ENCODE data around the gene CHRDL2.
"Not testable (repeated sequence)": the region's sequence is repeated elsewhere in the genome, so short reads cannot be mapped to it uniquely, and the experiment has no call there.

CHRDL2 gene

DNA sequence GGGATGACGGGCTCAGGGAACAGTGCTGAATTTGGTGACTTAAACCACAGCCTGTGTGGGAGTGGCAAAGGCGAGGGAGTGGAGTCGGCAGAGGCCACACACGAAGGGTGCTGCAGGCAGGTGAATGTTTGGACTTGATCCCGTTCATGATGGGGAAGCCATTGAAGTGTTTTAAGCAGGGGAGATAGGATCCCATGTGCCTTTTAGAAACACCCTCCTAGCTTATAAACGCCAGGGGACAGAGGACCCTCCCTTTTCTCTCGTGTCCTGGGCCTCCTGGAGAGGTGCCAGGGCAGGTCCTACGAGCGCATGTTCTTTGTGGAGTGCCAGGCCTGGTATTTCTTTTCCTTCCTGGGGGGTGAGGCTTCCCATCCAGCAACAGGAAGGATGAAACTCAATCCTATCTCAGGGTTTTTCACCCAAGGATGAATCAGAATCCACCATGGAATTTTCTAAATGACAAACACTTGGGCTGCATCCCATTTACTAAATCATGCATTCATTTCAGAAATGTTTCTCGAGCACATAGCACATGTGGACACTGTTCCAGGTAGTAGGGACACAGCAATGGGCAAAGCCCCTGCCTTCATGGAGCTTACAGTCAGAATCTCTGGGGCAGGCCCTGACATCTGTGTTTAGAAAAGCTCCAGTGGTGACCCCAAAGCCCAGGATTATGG, 59.6 kb downstream of the CHRDL2 start:
- TF ChIP-seq, protein P1, sequence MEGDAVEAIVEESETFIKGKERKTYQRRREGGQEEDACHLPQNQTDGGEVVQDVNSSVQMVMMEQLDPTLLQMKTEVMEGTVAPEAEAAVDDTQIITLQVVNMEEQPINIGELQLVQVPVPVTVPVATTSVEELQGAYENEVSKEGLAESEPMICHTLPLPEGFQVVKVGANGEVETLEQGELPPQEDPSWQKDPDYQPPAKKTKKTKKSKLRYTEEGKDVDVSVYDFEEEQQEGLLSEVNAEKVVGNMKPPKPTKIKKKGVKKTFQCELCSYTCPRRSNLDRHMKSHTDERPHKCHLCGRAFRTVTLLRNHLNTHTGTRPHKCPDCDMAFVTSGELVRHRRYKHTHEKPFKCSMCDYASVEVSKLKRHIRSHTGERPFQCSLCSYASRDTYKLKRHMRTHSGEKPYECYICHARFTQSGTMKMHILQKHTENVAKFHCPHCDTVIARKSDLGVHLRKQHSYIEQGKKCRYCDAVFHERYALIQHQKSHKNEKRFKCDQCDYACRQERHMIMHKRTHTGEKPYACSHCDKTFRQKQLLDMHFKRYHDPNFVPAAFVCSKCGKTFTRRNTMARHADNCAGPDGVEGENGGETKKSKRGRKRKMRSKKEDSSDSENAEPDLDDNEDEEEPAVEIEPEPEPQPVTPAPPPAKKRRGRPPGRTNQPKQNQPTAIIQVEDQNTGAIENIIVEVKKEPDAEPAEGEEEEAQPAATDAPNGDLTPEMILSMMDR (conservative IDR thresholded peaks at IDR 0.05; ENCODE audit: low read depth, low read length), result no peak
- H3K4me3 ChIP-seq (ENCODE audit: low read length), result no peak overlapping the region
- DNase-seq (ENCODE audit: low read depth), result no peak

DNA sequence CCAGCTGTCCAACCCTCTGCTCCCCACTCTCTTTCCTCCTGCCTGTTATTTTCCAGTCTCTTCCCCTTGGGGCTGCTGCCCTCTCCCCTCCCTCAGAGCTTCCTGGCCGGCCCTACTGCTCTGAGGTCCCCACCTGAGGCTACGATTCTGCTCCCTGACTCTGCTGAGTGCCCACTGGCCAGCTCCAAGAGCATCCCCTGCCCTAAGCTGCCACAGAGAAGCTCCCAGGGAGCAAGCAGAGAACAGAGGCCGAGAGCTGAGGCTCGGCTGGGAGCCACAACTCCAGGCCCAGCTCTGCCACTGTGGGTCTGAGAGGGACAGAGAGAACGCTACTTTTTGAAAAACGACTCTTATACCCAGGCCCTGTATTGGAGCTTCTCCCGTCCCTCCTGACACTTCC, 61.1 kb downstream of the CHRDL2 start:
- TF ChIP-seq, protein P1 (conservative IDR thresholded peaks at IDR 0.05; ENCODE audit: low read depth, low read length), result no peak
- no peak overlapping the region for H3K4me3 ChIP-seq (ENCODE audit: low read length)

DNA sequence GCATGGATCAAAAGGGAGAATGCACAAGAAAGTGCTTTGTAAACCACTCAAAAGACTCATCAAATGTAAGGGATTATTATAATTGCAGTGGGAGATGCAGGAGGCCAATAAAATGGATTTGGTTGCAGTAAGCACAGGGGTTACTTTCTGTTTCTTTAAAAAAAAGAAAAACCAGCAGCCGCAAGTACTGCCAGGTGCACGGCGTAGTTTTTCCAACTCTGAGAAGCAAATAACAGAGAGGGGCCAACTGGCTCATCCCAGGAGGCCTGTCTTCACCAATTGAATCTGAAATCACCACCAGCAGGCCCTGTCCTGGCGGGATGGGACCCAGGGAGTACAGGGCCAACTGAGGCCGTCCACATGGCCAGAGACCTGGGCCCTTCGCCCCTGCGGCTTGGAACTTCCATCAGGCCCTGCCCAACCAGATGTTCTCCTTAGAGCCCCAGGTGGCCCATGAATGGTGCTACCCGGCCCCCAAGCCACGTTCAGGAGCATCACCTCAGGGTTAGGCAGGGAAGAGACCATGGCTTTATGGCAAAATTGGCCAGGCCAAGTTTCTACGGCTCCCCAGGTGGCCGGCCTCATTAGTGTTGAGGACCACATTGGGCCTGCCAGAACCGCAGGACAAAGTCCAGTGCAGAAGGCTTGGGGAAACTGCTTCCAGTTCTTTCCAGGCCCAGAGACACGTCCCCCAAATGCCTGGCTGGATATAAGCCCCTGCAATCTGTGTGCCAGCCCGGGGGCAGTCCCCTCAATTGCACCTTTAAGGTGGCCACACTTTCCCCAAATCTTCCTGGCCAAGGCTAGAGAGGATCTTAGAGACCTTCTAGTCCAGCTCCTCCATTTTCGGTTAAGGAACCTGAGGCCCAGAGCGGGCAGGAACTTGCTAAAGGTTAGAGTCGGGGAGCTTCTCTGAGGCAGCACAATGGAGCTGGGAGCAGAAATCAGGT, 61.7 kb downstream of the CHRDL2 start:
- DNase-seq (ENCODE audit: low read depth), result no peak
- H3K4me3 ChIP-seq (ENCODE audit: low read length), result no peak overlapping the region
- TF ChIP-seq, protein P1 (conservative IDR thresholded peaks at IDR 0.05; ENCODE audit: low read depth, low read length), result no peak

More for the DNA sequence above, 61.1 kb downstream of the CHRDL2 start:
- no peak for DNase-seq (ENCODE audit: low read depth)

DNA sequence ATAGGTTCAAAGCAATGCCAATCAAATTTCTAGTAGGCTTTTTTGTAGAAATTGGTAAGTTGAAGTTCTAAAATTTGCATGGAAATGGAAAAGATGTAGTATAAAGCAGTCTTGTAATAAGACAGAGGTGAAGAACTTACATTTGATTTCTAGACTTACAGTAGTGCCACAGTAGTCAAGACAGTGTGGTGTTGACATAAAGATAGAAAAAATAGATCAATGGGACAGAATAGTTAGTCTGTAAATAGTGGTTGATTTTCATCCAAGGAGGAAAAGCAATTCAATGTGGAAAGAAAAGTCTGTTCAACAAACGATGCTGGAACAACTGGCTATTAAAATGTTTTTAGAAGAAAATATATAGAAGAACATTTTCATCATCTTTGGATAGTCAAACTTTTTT, 67.9 kb downstream of the CHRDL2 start:
- DNase-seq (ENCODE audit: low read depth), result no peak
- H3K4me3 ChIP-seq (ENCODE audit: low read length), result no peak overlapping the region
- TF ChIP-seq, protein P1 (conservative IDR thresholded peaks at IDR 0.05; ENCODE audit: low read depth, low read length), result no peak

DNA sequence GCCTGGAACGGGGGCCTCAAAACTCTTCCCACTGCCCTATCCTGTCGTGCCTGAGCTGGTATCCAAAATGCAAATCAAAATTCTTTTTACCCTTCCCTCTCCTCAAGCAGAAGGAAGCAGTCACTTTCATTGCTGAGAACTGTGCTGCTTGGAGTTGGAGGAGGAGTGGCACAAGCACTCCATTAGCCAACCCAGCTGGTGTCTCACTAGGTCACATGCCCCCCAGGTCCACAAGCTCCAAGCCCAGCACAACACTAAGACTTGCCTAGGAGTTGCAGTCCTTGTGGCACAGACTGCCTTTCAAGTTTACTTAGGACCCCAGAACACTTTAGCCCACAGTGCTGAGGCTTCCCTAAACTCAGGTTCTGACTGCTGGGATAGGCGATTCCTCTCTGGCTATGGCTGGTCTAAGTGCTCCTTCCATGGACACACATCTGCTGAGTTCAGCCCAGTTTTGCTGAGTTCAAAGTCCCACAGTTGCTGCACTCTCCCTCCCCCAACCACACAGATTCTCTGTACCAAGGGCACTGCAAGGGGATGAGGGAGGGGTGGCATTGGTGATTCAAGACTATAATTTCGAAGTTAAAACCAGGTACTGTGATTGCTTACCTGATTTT, 68.6 kb downstream of the CHRDL2 start:
- H3K4me3 ChIP-seq (ENCODE audit: low read length), result no peak overlapping the region
- TF ChIP-seq, protein P1 (conservative IDR thresholded peaks at IDR 0.05; ENCODE audit: low read depth, low read length), result no peak
- no peak for DNase-seq (ENCODE audit: low read depth)

DNA sequence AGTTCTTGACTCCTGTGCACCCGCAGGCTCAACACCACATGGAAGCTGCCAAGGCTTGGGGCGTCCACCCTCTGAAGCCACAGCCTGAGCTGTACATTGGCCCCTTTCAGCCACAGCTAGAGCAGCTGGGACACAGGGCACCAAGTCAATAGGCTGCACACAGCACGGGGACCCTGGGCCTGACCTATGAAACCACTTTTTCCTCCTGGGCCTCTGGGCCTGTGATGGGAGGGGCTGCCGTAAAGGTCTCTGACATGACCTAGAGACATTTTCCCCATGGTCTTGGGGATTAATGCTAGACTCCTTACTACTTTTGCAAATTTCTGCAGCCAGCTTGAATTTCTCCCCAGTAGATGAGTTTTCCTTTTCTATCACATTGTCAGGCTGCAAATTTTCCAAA, 72.1 kb downstream of the CHRDL2 start:
- not testable (repeated sequence) for DNase-seq (ENCODE audit: low read depth)

DNA sequence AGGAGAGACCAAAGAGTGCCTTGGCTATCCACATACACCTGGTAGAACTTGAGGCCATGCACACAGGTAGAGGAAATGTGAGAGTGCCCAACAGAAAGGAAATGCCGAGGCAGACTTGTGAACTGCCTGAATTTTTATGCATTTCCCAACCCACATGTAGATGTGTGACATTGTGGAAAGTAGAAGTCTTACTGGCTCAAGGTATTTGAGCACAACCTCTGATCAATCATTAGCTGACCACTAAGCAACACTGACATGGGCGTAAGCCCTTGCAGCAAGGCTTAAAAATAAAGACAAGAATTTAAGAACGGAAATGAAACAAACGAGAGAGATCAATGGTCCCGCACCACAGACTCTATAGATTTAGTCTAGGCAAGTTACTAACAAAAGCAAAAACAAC, 76.2 kb downstream of the CHRDL2 start:
- no peak for DNase-seq (ENCODE audit: low read depth)
- no peak overlapping the region for H3K4me3 ChIP-seq (ENCODE audit: low read length)
- TF ChIP-seq, protein P1 (conservative IDR thresholded peaks at IDR 0.05; ENCODE audit: low read depth, low read length), result no peak

More for the DNA sequence above, 72.1 kb downstream of the CHRDL2 start:
- H3K4me3 ChIP-seq (ENCODE audit: low read length), result not testable (repeated sequence)
